Endodermal cell (in vitro differentiated cells): Measurements from ENCODE around the gene MTMR3. TPM values are rescaled to one million over a fixed set of nuclear protein-coding genes. Genes with fewer than 3 reads are reported as not detected.

Experiments
- DNase-seq: peaks from one replicate; pipeline ENCODE4 v3.0.0-alpha.2; 2017
- H3K27ac ChIP-seq: 2 replicates; pipeline ENCODE4 v1.5.1; 2013; ENCODE audit warnings: mild to moderate bottlenecking, low read depth, low read length, moderate library complexity
- H3K27me3 ChIP-seq: 2 replicates; pipeline ENCODE4 v1.6.1; 2013; ENCODE audit warnings: mild to moderate bottlenecking, low read length, moderate library complexity; ENCODE audit not compliant: insufficient read depth, control insufficient read depth, poor library complexity, severe bottlenecking
- H3K36me3 ChIP-seq: 2 replicates; pipeline ENCODE4 v1.7.0; 2013; ENCODE audit warnings: mild to moderate bottlenecking, low read length, moderate library complexity; ENCODE audit not compliant: control insufficient read depth, insufficient read depth
- H3K4me1 ChIP-seq: one replicate; pipeline ENCODE4 v1.7.0; 2013; ENCODE audit warnings: low read length; ENCODE audit not compliant: control insufficient read depth, insufficient read depth
- H3K4me3 ChIP-seq: 2 replicates; pipeline ENCODE4 v1.5.1; 2013; ENCODE audit warnings: mild to moderate bottlenecking, low read length, moderate library complexity
- H3K9ac ChIP-seq: 2 replicates; pipeline ENCODE4 v1.6.1; 2013; ENCODE audit warnings: mild to moderate bottlenecking, low read length, moderate library complexity; ENCODE audit not compliant: poor library complexity, severe bottlenecking; ENCODE audit errors: extremely low read depth
- H3K9me3 ChIP-seq: 2 replicates; pipeline ENCODE4 v1.6.1; 2013; ENCODE audit warnings: mild to moderate bottlenecking, low read length, moderate library complexity; ENCODE audit not compliant: control insufficient read depth
- H3K27ac Mint-ChIP-seq: 2 replicates; pipeline ENCODE4 v1.8.0; 2020; ENCODE audit warnings: mixed read lengths
- H3K27me3 Mint-ChIP-seq: 2 replicates; pipeline ENCODE4 v1.8.0; 2021; ENCODE audit warnings: mild to moderate bottlenecking, mixed read lengths; ENCODE audit not compliant: insufficient read depth
- H3K36me3 Mint-ChIP-seq: 2 replicates; pipeline ENCODE4 v1.8.0; 2020; ENCODE audit warnings: low read depth, mixed read lengths
- H3K4me1 Mint-ChIP-seq: 2 replicates; pipeline ENCODE4 v1.8.0; 2020; ENCODE audit warnings: mixed read lengths
- H3K4me3 Mint-ChIP-seq: 2 replicates; pipeline ENCODE4 v1.8.0; 2020; ENCODE audit warnings: mild to moderate bottlenecking, moderate library complexity, mixed read lengths
- H3K9me3 Mint-ChIP-seq: 2 replicates; pipeline ENCODE4 v1.8.0; 2020; ENCODE audit warnings: mild to moderate bottlenecking, mixed read lengths
- WGBS, 2 experiments: methylation state at CpG; one replicate each; pipeline versions ENCODE4 v1.1.5 to v1.1.7; 2013; ENCODE audit warnings: missing lambda C conversion rate in 2 of 2, mixed read lengths in 1 of 2; ENCODE audit not compliant: insufficient coverage in 1 of 2, insufficient read length in 1 of 2; 5-methylcytosine and 5-hydroxymethylcytosine counted together
- total RNA-seq, 2 donors: library from RNA; stranded (reverse); fragmentation: NEBNext Ultra II Directional in 1 of 2; extraction: Animal tissue kit (Norgen Biotek cat#: 25700) in 1 of 2; gene quantifications; 2 replicates in 1 of 2; 3 replicates in 1 of 2; pipeline ENCODE4 v1.2.1, GENCODE V29; 2021
- TF ChIP-seq, protein P1 (sequence below): fragments of 200-600 bp; sonication (generic); conservative IDR thresholded peaks from 2 replicates; pipeline ENCODE4 v1.5.0; 2021; ENCODE audit warnings: antibody characterized with exemption, mild to moderate bottlenecking

Gene MTMR3
- total RNA-seq, 2 donors from 2014 or later: 30.9 to 41.3 TPM

DNA sequence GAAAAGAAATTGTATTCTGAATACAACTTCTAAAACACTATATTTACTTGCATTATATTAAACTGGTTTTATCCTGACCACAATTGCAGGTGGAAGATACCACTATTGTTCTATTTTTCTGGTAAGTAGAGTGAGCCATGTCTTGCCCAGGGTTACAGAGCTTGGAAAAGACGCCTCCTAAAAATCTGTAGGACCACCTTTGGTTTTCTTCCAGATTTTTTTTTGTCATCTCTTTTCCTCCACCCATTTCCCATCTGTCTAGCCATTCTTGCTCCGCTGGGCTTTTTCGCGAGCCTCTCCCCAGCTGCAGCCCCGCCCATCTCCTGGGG, 294 bp upstream of the MTMR3 start:
- TF ChIP-seq, protein P1, sequence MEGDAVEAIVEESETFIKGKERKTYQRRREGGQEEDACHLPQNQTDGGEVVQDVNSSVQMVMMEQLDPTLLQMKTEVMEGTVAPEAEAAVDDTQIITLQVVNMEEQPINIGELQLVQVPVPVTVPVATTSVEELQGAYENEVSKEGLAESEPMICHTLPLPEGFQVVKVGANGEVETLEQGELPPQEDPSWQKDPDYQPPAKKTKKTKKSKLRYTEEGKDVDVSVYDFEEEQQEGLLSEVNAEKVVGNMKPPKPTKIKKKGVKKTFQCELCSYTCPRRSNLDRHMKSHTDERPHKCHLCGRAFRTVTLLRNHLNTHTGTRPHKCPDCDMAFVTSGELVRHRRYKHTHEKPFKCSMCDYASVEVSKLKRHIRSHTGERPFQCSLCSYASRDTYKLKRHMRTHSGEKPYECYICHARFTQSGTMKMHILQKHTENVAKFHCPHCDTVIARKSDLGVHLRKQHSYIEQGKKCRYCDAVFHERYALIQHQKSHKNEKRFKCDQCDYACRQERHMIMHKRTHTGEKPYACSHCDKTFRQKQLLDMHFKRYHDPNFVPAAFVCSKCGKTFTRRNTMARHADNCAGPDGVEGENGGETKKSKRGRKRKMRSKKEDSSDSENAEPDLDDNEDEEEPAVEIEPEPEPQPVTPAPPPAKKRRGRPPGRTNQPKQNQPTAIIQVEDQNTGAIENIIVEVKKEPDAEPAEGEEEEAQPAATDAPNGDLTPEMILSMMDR: no peak
- Histone ChIP-seq H3K9me3 (no peaks in the 10 kb centered on the region), H3K27me3 (no peaks in the 10 kb centered on the region), H3K36me3 (no peaks in the 10 kb centered on the region), H3K27ac (no peak overlapping the region), H3K4me1 (no peaks in the 10 kb centered on the region), H3K9ac (no peak overlapping the region), H3K4me3 (no peak overlapping the region)
- Mint-ChIP-seq H3K27me3 (peaks cover 5% of the 10 kb centered on the region), H3K4me3 (peak overlapping the region; percentile 81), H3K36me3 (no peaks in the 10 kb centered on the region), H3K27ac (no peak overlapping the region), H3K4me1 (peaks cover 6% of the 10 kb centered on the region), H3K9me3 (no peaks in the 10 kb centered on the region)
- 5% methylated on average over 5 of the region's 5 CpGs; no CpG with 5 or more reads in 1 of the 2 experiments for WGBS, 2 experiments
- DNase-seq: no peak

DNA sequence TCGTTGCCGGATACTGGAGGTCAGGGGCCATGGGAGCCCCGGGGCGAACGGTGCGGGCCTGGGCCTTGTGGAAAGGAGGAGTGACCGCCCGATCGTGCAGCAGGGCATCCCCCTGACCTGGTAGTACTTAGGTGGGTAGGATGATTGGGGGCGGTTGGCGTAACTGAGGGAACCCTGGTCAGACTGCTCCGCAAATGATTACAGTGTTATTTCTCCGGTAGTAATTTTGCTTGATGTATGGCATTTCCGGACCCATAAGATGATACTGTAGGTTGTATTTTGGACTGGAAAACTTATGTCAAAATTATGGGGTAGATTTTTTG, 762 bp downstream of the MTMR3 start:
- TF ChIP-seq, protein P1: no peak
- Histone ChIP-seq H3K27me3 (no peaks in the 10 kb centered on the region), H3K27ac (peak overlapping the region; percentile 94), H3K4me1 (no peaks in the 10 kb centered on the region), H3K4me3 (peak overlapping the region; percentile 92), H3K9me3 (no peaks in the 10 kb centered on the region), H3K9ac (peak overlapping the region; percentile 80), H3K36me3 (no peaks in the 10 kb centered on the region)
- DNase-seq: no peak
- WGBS, 2 experiments: 6 to 12% methylated on average over 7 to 14 of the region's 14 CpGs
- peak overlapping the region; percentile 81 for H3K4me3 Mint-ChIP-seq
- H3K9me3 Mint-ChIP-seq: no peaks in the 10 kb centered on the region
- peaks cover 3% of the 10 kb centered on the region for H3K27me3 Mint-ChIP-seq
- H3K4me1 Mint-ChIP-seq: peaks cover 6% of the 10 kb centered on the region
- no peaks in the 10 kb centered on the region for H3K36me3 Mint-ChIP-seq
- peak overlapping the region; percentile 84 for H3K27ac Mint-ChIP-seq

DNA sequence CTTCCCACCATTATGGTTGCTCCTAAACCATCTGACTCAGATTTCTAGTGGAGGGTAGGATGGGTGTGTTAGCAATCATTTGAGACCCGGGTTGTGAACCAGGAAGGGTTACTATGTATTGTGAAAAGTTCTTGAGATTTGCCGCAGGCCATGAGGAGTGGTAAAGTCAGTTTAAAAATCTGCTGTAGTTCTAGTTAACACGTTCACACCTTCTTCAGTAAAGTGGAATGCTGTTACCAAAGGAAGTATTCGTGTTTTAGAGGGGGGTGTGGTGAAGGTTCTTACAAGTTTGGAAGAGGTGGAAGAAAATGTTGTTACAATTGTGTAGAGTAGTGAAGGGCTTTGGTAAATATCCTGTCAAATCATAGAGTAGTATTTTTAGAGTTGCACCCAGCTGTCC, 2.6 kb downstream of the MTMR3 start:
- Histone ChIP-seq H3K27ac (no peak overlapping the region), H3K4me1 (no peaks in the 10 kb centered on the region), H3K9me3 (no peaks in the 10 kb centered on the region), H3K9ac (no peak overlapping the region), H3K36me3 (no peaks in the 10 kb centered on the region), H3K4me3 (peak overlapping the region; percentile 51), H3K27me3 (no peaks in the 10 kb centered on the region)
- Mint-ChIP-seq H3K27ac (no peak overlapping the region), H3K4me1 (peaks cover 6% of the 10 kb centered on the region), H3K9me3 (no peaks in the 10 kb centered on the region), H3K4me3 (no peak overlapping the region), H3K27me3 (peaks cover 3% of the 10 kb centered on the region), H3K36me3 (no peaks in the 10 kb centered on the region)
- 71 to 84% methylated on average over 3 to 4 of the region's 4 CpGs for WGBS, 2 experiments
- TF ChIP-seq, protein P1: no peak
- DNase-seq: no peak
